GM23248 (cell line): ENCODE data around the gene PARS2. TPM values are rescaled to one million over a fixed set of nuclear protein-coding genes. Genes with fewer than 3 reads are reported as not detected.

ENCODE experiments used
- DNase-seq: peaks from one replicate; pipeline ENCODE4 v3.0.0-alpha.2; 2015
- H2AFZ ChIP-seq: fragments of 200-600 bp; sonication (generic); 2 replicates; pipeline ENCODE4 v1.6.1; 2016; ENCODE audit warnings: antibody characterized with exemption
- H3F3A ChIP-seq: fragments of 200-600 bp; sonication (generic); 2 replicates; pipeline ENCODE4 v1.6.1; 2016; ENCODE audit warnings: mild to moderate bottlenecking, antibody characterized with exemption, mixed run types; ENCODE audit not compliant: insufficient read depth
- H3K27ac ChIP-seq: fragments of 200-600 bp; sonication (generic); 2 replicates; pipeline ENCODE4 v1.5.1; 2016; ENCODE audit warnings: mild to moderate bottlenecking
- H3K27me3 ChIP-seq: fragments of 200-600 bp; sonication (generic); replicated peaks from 2 replicates; pipeline ENCODE4 v1.6.1; 2016; ENCODE audit warnings: mild to moderate bottlenecking; ENCODE audit not compliant: insufficient read depth
- H3K36me3 ChIP-seq: fragments of 200-600 bp; sonication (generic); 2 replicates; pipeline ENCODE4 v1.6.1; 2016; ENCODE audit warnings: low read depth, mild to moderate bottlenecking
- H3K4me1 ChIP-seq: fragments of 200-600 bp; sonication (generic); 2 replicates; pipeline ENCODE4 v1.6.1; 2016; ENCODE audit warnings: mild to moderate bottlenecking; ENCODE audit not compliant: insufficient read depth
- H3K4me2 ChIP-seq: fragments of 200-600 bp; sonication (generic); one replicate; pipeline ENCODE4 v1.6.1; 2016; ENCODE audit warnings: mild to moderate bottlenecking; ENCODE audit not compliant: unreplicated experiment
- H3K4me3 ChIP-seq: fragments of 200-600 bp; sonication (generic); 2 replicates; pipeline ENCODE4 v1.5.1; 2016; ENCODE audit warnings: mild to moderate bottlenecking
- H3K79me2 ChIP-seq: fragments of 200-600 bp; sonication (generic); 2 replicates; pipeline ENCODE4 v1.6.1; 2016; ENCODE audit warnings: mild to moderate bottlenecking; ENCODE audit not compliant: insufficient read depth
- H3K9ac ChIP-seq: fragments of 200-600 bp; sonication (generic); 2 replicates; pipeline ENCODE4 v1.6.1; 2016; ENCODE audit warnings: mild to moderate bottlenecking
- H3K9me2 ChIP-seq: fragments of 200-600 bp; sonication (generic); 2 replicates; pipeline ENCODE4 v1.6.1; 2016; ENCODE audit warnings: mixed run types, mild to moderate bottlenecking, moderate library complexity; ENCODE audit not compliant: insufficient read depth
- H3K9me3 ChIP-seq: fragments of 200-600 bp; sonication (generic); one replicate; pipeline ENCODE4 v1.6.1; 2017; ENCODE audit warnings: low read depth
- H4K20me1 ChIP-seq: fragments of 200-600 bp; sonication (generic); 2 replicates; pipeline ENCODE4 v1.6.0; 2016; ENCODE audit not compliant: insufficient read depth
- EZH2 ChIP-seq: fragments of 200-600 bp; sonication (generic); IDR thresholded peaks from 2 replicates; pipeline ENCODE4 v1.6.1; 2018; ENCODE audit warnings: antibody characterized with exemption, mild to moderate bottlenecking; ENCODE audit not compliant: insufficient read depth, poor library complexity, severe bottlenecking
- EZH2phosphoT487 ChIP-seq: fragments of 200-600 bp; sonication (generic); IDR thresholded peaks from 2 replicates; pipeline ENCODE4 v1.6.1; 2018; ENCODE audit warnings: antibody characterized with exemption, moderate library complexity, mild to moderate bottlenecking, low read depth; ENCODE audit not compliant: insufficient read depth
- WGBS, 2 experiments: methylation state at CpG; one replicate each; pipeline ENCODE4 v1.1.6; 2015 to 2017; ENCODE audit warnings: low lambda C conversion rate in 2 of 2, low coverage in 1 of 2; ENCODE audit errors: missing lambda C conversion rate in 2 of 2; 5-methylcytosine and 5-hydroxymethylcytosine counted together
- in situ Hi-C: fragments of 300-500 bp; cut with MboI; formaldehyde crosslinking; loops from 2 replicates; pipeline ENCODE4 v1.15.0; 2020
- polyA plus RNA-seq: library from polyadenylated mRNA; unstranded; fragments of >200 nt; fragmentation: Nextera tagmentation; extraction: Ambion mirVana; gene quantifications from 2 replicates; pipeline ENCODE4 v1.2.1, GENCODE V29; 2016
- total RNA-seq: library from RNA; depleted of rRNA; stranded (reverse); fragments of >200 nt; shearing (Covaris generic); gene quantifications from 2 replicates; pipeline ENCODE4 v1.2.3, GENCODE V29; 2014

The PARS2 gene
- total and polyA plus RNA-seq, 2 experiments from 2014 or later, result 4.1 to 5.0 TPM

DNA sequence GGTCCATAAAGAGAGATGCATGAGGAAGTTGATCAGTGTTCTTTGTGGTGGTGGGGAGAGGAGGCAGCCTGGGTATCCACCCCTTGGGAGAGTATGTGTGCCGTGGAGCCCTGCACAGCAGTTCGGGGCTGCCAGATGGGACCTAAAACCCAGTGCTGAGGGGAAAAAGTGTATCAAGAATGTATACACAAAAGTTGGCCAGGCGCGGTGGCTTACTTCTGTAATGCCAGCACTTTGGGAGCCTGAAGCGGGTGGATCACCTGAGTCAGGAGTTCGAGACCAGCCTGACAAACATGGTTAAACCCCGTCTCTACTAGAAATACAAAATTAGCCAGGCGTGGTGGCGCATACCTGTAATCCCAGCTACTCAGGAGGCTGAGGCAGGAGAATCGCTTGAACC is 52.8 kb downstream of the PARS2 start:
- Histone ChIP-seq H3K9ac (no peak overlapping the region), H2AFZ (no peak overlapping the region), H4K20me1 (no peaks in the 10 kb centered on the region), H3F3A (no peaks in the 10 kb centered on the region), H3K27me3 (no peaks in the 10 kb centered on the region; the same call in 1 of the 2 replicates), H3K4me3 (no peak overlapping the region), H3K27ac (no peak overlapping the region), H3K9me2 (no peaks in the 10 kb centered on the region), H3K79me2 (peaks cover 5% of the 10 kb centered on the region), H3K36me3 (no peaks in the 10 kb centered on the region), H3K9me3 (no peaks in the 10 kb centered on the region), H3K4me2 (no peak overlapping the region), H3K4me1 (peaks cover 2% of the 10 kb centered on the region)
- TF ChIP-seq EZH2 (no peak), EZH2phosphoT487 (no peak)
- in situ Hi-C loops, result no loop called here
- no peak for DNase-seq
- WGBS, 2 experiments, result 82 to 86% methylated on average over 10 of the region's 10 CpGs

DNA sequence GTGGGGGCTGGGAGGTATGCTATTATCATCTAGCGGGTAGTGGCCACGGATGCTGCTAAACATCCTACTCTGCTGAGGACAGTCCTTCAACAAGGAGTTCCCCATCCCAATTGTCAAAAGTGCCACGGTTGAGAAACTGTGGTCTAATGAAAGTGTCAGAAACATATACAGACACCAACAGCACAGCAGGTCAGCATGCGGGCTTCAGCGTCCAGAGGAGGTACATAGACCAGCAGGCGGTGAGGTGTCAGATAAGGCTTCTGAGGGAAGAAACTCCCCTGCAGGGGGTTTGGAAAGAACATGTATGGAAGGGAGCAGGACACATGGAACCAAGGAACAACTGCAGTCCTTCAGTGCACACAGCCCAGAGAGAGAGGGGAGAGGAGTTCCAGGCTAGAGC is 53.5 kb downstream of the PARS2 start:
- Histone ChIP-seq H3K4me1 (no peaks in the 10 kb centered on the region), H3K4me3 (no peak overlapping the region), H3K9me2 (no peaks in the 10 kb centered on the region), H4K20me1 (no peaks in the 10 kb centered on the region), H3K4me2 (no peak overlapping the region), H3K27me3 (no peaks in the 10 kb centered on the region; the same call in 1 of the 2 replicates), H3K9me3 (no peaks in the 10 kb centered on the region), H2AFZ (no peak overlapping the region), H3K9ac (no peak overlapping the region), H3F3A (no peaks in the 10 kb centered on the region), H3K36me3 (no peaks in the 10 kb centered on the region), H3K27ac (no peak overlapping the region), H3K79me2 (no peaks in the 10 kb centered on the region)
- TF ChIP-seq EZH2phosphoT487 (no peak), EZH2 (no peak)
- 73 to 75% methylated on average over 6 of the region's 6 CpGs for WGBS, 2 experiments
- in situ Hi-C loops, result no loop called here
- no peak for DNase-seq

DNA sequence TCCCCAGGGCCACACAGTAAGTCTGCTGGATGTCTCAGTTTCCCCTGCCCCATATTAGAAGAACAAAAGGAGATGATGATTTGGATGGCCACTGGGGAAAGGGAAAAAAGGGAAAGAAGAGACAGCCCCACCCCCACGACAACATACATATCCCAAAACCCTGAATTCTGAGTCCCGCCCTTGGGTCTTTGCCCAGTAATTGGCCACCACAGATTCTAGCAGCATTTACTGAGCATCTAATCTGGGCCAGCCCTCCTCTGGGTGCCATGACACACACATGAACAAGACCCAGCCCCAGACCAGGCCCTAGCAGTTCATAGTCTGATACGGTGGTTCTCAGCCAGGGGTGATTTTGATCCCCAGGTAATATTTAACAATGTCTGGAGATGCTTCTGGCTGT is 53.9 kb downstream of the PARS2 start:
- in situ Hi-C loops, result no loop called here
- no peak overlapping the region for H3K4me2 ChIP-seq
- H3K36me3 ChIP-seq, result no peaks in the 10 kb centered on the region
- peak; percentile 7 for DNase-seq
- no peaks in the 10 kb centered on the region for H3K9me2 ChIP-seq
- no peaks in the 10 kb centered on the region for H3K79me2 ChIP-seq
- H3K27ac ChIP-seq, result no peak overlapping the region
- H3K4me1 ChIP-seq, result no peaks in the 10 kb centered on the region
- no peak overlapping the region for H3K9ac ChIP-seq
- TF ChIP-seq EZH2 (no peak), EZH2phosphoT487 (no peak)
- no peak overlapping the region for H2AFZ ChIP-seq
- no peaks in the 10 kb centered on the region for H3F3A ChIP-seq
- no peaks in the 10 kb centered on the region; the same call in 1 of the 2 replicates for H3K27me3 ChIP-seq
- H4K20me1 ChIP-seq, result no peaks in the 10 kb centered on the region
- no peaks in the 10 kb centered on the region for H3K9me3 ChIP-seq
- H3K4me3 ChIP-seq, result no peak overlapping the region
- WGBS, 2 experiments, result 59 to 72% methylated on average over 3 of the region's 3 CpGs

GRCh38 chr1:54709547-54710292 is 54.6 kb downstream of the PARS2 start:
- Histone ChIP-seq H3K9me2 (no peaks in the 10 kb centered on the region), H3F3A (no peaks in the 10 kb centered on the region), H3K9me3 (no peaks in the 10 kb centered on the region), H2AFZ (no peak overlapping the region), H3K27me3 (no peaks in the 10 kb centered on the region; the same call in 1 of the 2 replicates), H3K4me3 (no peak overlapping the region), H3K36me3 (no peaks in the 10 kb centered on the region), H3K4me1 (no peaks in the 10 kb centered on the region), H3K79me2 (no peaks in the 10 kb centered on the region), H3K27ac (no peak overlapping the region), H3K4me2 (no peak overlapping the region), H3K9ac (no peak overlapping the region), H4K20me1 (no peaks in the 10 kb centered on the region)
- DNase-seq, result peak; percentile 7
- no peak for TF ChIP-seq EZH2phosphoT487
- no peak for TF ChIP-seq EZH2
- 40 to 43% methylated on average over 8 of the region's 8 CpGs for WGBS, 2 experiments
- in situ Hi-C loops, result no loop called here
